Esophagus squamous epithelium (tissue), 5 donors: ENCODE results near the gene CCDC69. TPM values are rescaled to one million over a fixed set of nuclear protein-coding genes. Genes with fewer than 3 reads are reported as not detected.

ENCODE experiments used
- DNase-seq: peaks from one replicate; lab custom pipeline; 2025; lab: John Stamatoyannopoulos, UW
- H3K27ac ChIP-seq, 4 donors: fragments of 200-600 bp; sonication (generic); one replicate each; pipeline ENCODE4 v1.5.1; 2016 to 2019; ENCODE audit warnings: mild to moderate bottlenecking in 1 of 4
- H3K27me3 ChIP-seq, 4 donors: fragments of 200-600 bp; sonication (generic); 1 replicate in 3 of 4; 2 replicates in 1 of 4; pipeline versions ENCODE4 v1.5.1 to v1.6.0; 2017 to 2021; ENCODE audit warnings: antibody characterized with exemption in 1 of 4
- H3K36me3 ChIP-seq, 3 donors: fragments of 200-600 bp; sonication (generic); one replicate each; pipeline ENCODE4 v1.5.1; 2016 to 2019
- H3K4me1 ChIP-seq, 3 donors: fragments of 200-600 bp; sonication (generic); one replicate each; pipeline ENCODE4 v1.5.1; 2017 to 2019
- H3K4me3 ChIP-seq, 4 donors: fragments of 200-600 bp; sonication (generic); 1 replicate in 3 of 4; 2 replicates in 1 of 4; pipeline ENCODE4 v1.5.1; 2016 to 2019; ENCODE audit warnings: mild to moderate bottlenecking in 2 of 4, moderate library complexity in 1 of 4
- H3K9me3 ChIP-seq, 3 donors: fragments of 200-600 bp; sonication (generic); one replicate each; pipeline ENCODE4 v1.5.1; 2016 to 2019
- POLR2A ChIP-seq, 4 donors: fragments of 450-650 bp; IDR thresholded peaks; one replicate each; pipeline ENCODE4 v1.6.1; 2017; ENCODE audit warnings: antibody characterized with exemption in 4 of 4, mild to moderate bottlenecking in 4 of 4, moderate library complexity in 3 of 4
- WGBS, 2 donors: methylation state at CpG; one replicate each; pipeline ENCODE4 v1.1.5; 2018; 5-methylcytosine and 5-hydroxymethylcytosine counted together
- intact Hi-C: fragments of 100-400 bp; cut with DNase I; formaldehyde crosslinking; loops from one replicate; pipeline ENCODE4 v1.15.0; 2022
- total RNA-seq, 4 donors: library from RNA; depleted of rRNA; stranded (reverse); fragments of >200 nt; gene quantifications; one replicate each; pipeline ENCODE4 v1.1.0, GENCODE V29; 2016
- TF ChIP-seq, protein P1 (sequence below), 6 experiments: fragments of 450-650 bp in 4 of 6; fragments of 200-600 bp in 2 of 6; sonication (generic) in 2 of 6; IDR thresholded peaks; one replicate each; pipeline ENCODE4 v1.5.1; 2016 to 2019; ENCODE audit warnings: antibody characterized with exemption in 6 of 6, mild to moderate bottlenecking in 4 of 6, moderate library complexity in 4 of 6
- donor health status: DM: yes; HTN: yes; CAD: no.

Gene CCDC69
- total RNA-seq, 4 donors from 2014 or later, result 10.9 to 87.0 (median 37.8) TPM

DNA sequence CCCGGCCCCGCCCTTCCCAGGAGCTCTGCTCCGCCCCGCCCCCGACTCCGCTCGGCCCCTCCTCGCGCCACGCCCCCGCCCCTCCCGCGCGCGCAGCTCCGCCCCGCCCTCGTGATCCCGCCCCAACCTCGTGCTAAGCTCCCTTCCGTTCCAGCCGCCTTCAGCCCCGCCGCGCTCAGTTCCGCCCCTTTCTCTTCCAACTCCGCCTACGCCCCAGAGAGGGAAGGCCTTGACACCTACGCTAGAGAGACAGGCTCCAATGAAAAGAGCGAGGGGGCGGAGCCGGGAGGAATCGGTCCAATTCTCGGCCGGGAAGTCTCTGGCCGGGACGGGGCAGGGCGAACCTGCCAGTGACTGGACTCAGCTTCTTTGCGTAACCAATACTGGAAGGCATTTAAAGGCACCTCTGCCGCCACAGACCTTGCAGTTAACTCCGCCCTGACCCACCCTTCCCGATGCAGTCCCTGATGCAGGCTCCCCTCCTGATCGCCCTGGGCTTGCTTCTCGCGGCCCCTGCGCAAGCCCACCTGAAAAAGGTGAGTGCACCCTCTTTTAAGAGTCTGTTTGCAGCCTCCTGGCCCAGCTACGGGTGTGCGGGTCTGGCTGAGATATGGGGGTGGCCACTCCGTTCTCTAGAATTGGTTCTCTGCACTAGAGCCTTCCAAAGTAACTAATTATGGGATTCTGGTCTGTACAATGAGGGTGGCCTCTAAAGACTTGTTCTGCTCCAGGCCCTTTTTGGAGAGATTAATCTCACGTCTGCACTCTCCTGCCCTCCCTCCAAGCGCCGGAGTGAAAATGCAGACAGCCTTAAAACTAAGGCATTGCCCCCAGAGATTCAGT lies 29.1 kb upstream of the CCDC69 start, which contains the start of gene GM2A:
TSS of gene GM2A (plus strand) at position 424 of the 843 bp plus-strand sequence. CDS start at position 456, 32 bp downstream.
- TF ChIP-seq, protein P1, sequence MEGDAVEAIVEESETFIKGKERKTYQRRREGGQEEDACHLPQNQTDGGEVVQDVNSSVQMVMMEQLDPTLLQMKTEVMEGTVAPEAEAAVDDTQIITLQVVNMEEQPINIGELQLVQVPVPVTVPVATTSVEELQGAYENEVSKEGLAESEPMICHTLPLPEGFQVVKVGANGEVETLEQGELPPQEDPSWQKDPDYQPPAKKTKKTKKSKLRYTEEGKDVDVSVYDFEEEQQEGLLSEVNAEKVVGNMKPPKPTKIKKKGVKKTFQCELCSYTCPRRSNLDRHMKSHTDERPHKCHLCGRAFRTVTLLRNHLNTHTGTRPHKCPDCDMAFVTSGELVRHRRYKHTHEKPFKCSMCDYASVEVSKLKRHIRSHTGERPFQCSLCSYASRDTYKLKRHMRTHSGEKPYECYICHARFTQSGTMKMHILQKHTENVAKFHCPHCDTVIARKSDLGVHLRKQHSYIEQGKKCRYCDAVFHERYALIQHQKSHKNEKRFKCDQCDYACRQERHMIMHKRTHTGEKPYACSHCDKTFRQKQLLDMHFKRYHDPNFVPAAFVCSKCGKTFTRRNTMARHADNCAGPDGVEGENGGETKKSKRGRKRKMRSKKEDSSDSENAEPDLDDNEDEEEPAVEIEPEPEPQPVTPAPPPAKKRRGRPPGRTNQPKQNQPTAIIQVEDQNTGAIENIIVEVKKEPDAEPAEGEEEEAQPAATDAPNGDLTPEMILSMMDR (IDR thresholded peaks at IDR 0.05), result peak in 1 of 6 experiments; percentile 11
- TF ChIP-seq POLR2A (IDR thresholded peaks at IDR 0.05), result peak in 3 of 4 donors; percentile 65 to 94 (median 89)
- no peaks in the 10 kb centered on the region for H3K9me3 ChIP-seq
- H3K4me3 ChIP-seq, result peak within 1 kb of the TSS; percentile 51 to 83 (median 72)
- WGBS, 2 donors, result 0 to 4% methylated on average over 9 to 12 of the region's 52 CpGs
- H3K4me1 ChIP-seq, result peaks cover 35 to 60% (median 38%) of the 10 kb centered on the region in 3 donors
- no peaks in the 10 kb centered on the region for H3K27me3 ChIP-seq
- intact Hi-C loops, result no loop called here
- no peaks in the 10 kb centered on the region for H3K36me3 ChIP-seq
- peak within 1 kb of the TSS; percentile 85 to 92 (median 90) for H3K27ac ChIP-seq
- DNase-seq, result peak; percentile 98

DNA sequence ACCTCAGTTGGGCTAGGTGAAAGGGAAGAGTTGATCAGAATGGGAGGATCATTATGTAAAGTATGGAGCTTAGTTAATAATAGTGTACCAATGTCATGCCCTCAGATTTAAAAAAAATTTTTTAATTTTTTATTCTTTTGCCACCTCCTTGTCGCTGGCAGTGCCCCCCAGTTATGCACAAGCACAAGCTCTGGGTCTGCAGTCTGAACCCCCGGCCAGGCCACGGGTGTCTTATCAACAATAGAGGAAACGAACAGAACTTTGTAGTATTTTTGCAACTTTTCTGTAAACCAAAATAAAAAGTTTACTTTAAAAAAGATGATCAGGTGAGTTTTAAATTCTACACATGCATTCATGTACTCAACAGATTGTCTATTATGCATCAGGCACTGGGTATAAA lies 27.7 kb upstream of the CCDC69 start:
- no peaks in the 10 kb centered on the region for H3K9me3 ChIP-seq
- DNase-seq, result no peak
- TF ChIP-seq, protein P1 (IDR thresholded peaks at IDR 0.05), result no peak
- TF ChIP-seq POLR2A (IDR thresholded peaks at IDR 0.05), result no peak
- 94 to 100% methylated on average over 4 of the region's 4 CpGs for WGBS, 2 donors
- H3K4me3 ChIP-seq, result no peak overlapping the region
- intact Hi-C loops, result no loop called here
- H3K4me1 ChIP-seq, result peaks cover 21 to 47% (median 24%) of the 10 kb centered on the region in 3 donors
- H3K27ac ChIP-seq, result peak overlapping the region in 1 of 4 donors; percentile 84
- no peaks in the 10 kb centered on the region for H3K27me3 ChIP-seq
- H3K36me3 ChIP-seq, result no peaks in the 10 kb centered on the region

DNA sequence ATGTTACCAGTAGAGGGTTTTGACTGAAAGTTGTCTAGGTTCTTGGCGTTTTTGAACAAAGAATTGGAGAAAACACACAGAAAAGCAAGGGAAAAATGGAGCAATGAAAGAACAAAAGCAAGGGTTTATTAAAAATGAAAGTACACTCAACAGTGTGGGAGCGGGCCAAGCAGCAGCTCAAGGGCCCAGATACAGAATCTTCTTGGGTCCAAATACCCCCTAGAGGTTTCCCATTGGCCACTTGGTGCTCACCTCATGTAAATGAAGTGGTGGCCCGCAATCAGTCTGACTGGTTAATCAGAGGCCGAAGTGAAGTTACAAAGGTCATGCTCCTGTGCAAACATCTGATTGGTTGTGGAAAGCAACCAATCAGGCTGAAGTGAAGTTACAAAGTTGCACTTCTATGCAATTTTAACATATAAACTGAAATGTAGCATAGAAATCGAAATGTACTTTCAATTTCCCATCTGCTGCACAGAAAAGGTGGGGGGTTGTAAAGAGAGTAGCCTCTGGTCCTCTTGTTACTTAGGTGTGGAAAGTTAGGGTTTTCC lies 27.2 kb upstream of the CCDC69 start:
- WGBS, 2 donors, result 63 to 73% methylated on average over 5 of the region's 5 CpGs
- Histone ChIP-seq H3K9me3 (no peaks in the 10 kb centered on the region), H3K4me3 (no peak overlapping the region), H3K27me3 (no peaks in the 10 kb centered on the region), H3K27ac (peak overlapping the region in 1 of 4 donors; percentile 7), H3K36me3 (no peaks in the 10 kb centered on the region), H3K4me1 (peaks cover 16 to 41% (median 19%) of the 10 kb centered on the region in 3 donors)
- no peak for DNase-seq
- TF ChIP-seq POLR2A (IDR thresholded peaks at IDR 0.05), result no peak
- TF ChIP-seq, protein P1 (IDR thresholded peaks at IDR 0.05), result no peak
- intact Hi-C loops, result no loop called here

DNA sequence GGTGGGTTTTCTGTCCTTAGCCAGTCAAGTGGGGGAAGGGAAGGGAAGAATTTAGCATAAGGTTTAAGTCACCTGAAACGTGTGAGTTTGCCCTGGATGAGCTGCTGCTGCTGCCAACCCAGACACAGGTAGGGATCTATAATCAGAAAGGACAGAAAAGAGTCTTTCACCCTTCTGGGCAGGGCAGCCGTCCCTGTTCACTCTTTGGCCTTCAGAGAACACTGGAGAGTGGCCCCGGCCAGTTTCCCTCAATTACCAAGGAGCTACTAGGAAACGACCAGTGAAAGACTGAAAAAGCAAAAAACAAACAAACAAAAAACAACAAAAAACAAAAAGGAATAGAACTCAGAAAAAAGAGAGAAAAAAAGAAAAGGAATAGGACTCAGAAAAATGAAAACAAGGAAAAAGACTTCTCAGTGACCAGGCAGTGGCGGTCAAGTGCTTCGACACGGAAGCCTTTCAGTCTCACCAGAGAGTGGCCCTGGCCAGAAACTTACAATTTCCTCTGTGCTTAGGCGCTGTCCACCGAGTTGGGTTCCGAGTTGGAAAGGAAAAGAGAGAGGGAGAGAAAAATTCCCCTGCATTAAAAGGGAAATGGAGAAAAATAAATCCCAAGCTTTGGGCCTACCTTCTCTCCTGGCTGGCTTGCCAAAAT lies 26.6 kb upstream of the CCDC69 start:
- Histone ChIP-seq H3K36me3 (no peaks in the 10 kb centered on the region), H3K27ac (peak overlapping the region in 1 of 4 donors; percentile 7), H3K4me3 (no peak overlapping the region), H3K9me3 (no peaks in the 10 kb centered on the region), H3K4me1 (peaks cover 12 to 35% (median 16%) of the 10 kb centered on the region in 3 donors), H3K27me3 (no peaks in the 10 kb centered on the region)
- 78 to 86% methylated on average over 9 to 10 of the region's 10 CpGs for WGBS, 2 donors
- intact Hi-C loops, result no loop called here
- DNase-seq, result no peak
- TF ChIP-seq, protein P1 (IDR thresholded peaks at IDR 0.05), result no peak
- TF ChIP-seq POLR2A (IDR thresholded peaks at IDR 0.05), result no peak
